ENCODE data around the gene LHX2.

Gene LHX2

DNA sequence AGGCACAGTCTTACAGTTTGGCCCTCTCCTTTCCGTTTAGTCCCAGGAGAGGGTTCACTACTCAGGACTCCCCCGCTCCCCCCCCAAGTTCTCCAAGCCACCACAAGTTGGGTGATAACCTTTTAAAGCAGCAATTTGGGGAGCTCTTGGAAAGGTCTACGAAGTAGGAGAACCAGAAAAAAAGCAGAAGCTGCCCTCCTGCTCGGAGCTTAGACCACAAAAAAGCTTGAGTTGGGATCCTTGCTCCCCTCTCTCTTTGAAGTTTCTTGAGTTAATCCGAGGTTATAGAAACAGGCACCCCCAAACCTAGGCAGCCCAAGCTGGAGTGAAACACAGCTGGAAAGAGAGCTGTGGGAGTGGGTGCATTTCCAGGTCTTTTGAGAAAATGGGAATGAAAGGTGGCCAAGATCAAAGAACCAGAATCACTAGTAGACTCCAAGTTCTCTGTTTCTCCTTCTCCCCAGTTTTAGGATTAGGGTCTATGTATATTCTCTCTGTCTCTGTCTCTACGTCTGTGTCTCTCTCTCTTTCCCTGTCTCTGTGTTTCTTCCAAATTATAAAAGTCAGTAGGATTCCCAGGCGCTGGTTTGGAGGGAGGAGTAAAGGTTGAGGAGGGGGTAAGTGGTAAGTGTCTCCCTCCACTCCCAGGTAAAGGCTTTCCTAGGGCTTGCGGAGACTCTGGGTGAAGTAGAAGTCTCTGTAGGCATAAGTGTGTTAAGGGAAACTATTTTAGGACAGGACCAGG lies 2.8 kb downstream of the LHX2 start:
- no peak for DNase-seq

- DNase-seq: no peak
Observed at GRCh38 chr9:124014956-124015660, 3.5 kb downstream of the LHX2 start.

GRCh38 chr9:124015661-124016131 lies 4.1 kb downstream of the LHX2 start:
- DNase-seq: no peak

- DNase-seq: no peak
Observed at GRCh38 chr9:124016175-124017050, 4.8 kb downstream of the LHX2 start.

GRCh38 chr9:124017051-124017928 lies 5.7 kb downstream of the LHX2 start:
- DNase-seq: no peak

- no peak for DNase-seq
Observed at GRCh38 chr9:124017929-124018729, 6.6 kb downstream of the LHX2 start.

DNA sequence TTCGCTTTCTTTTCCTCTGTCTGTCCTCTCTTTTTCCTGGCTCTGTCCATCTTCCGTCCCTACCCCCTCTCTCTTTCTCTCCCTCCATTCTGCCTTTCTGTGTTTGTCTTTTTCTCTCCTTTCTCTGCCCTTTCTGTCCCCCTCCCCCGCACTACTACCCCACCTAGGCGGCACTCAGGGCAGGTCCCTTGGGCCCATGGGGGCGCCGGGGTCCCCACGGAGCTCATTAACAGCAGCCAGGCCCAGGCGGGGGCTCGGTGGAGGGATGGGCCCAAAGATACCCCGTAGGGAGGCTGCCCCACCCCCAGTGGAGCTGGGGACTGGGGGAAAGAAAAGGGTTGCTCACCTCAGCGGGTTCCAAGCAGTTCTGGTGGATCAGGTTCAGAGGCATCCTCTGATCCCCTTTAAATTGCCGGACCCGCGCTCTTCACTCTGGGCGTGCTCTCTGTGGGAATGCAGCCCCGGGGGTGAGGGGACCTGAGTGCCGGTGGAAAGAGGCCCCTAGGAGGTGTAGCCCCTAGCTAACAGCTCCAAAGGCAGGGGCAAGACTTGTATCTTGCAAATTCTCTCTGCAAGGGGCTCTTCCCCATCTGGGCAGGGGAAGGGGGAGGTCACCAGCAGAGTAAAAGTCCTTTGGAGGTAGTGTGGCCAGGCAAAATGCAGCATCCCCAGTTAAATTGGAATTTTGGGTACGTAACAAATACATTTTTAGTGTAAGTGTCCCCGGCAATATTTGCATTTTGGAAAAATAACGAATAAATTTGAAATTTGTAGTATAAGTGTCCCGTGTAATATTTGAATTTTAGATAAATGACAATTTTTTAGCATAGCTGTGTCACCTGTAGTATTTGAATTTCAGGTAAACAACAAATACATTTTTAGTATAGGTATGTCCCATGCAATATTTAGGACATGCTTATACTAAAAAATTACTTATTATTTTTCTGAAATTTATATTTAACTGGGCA lies 7.4 kb downstream of the LHX2 start:
- no peak for DNase-seq

- no peak for DNase-seq
Observed at GRCh38 chr9:124019771-124020519, 8.4 kb downstream of the LHX2 start.

- DNase-seq: no peak
Observed at GRCh38 chr9:124020520-124021384, 9.2 kb downstream of the LHX2 start.

- DNase-seq: no peak
Observed at GRCh38 chr9:124021385-124021769, 9.8 kb downstream of the LHX2 start.

DNA sequence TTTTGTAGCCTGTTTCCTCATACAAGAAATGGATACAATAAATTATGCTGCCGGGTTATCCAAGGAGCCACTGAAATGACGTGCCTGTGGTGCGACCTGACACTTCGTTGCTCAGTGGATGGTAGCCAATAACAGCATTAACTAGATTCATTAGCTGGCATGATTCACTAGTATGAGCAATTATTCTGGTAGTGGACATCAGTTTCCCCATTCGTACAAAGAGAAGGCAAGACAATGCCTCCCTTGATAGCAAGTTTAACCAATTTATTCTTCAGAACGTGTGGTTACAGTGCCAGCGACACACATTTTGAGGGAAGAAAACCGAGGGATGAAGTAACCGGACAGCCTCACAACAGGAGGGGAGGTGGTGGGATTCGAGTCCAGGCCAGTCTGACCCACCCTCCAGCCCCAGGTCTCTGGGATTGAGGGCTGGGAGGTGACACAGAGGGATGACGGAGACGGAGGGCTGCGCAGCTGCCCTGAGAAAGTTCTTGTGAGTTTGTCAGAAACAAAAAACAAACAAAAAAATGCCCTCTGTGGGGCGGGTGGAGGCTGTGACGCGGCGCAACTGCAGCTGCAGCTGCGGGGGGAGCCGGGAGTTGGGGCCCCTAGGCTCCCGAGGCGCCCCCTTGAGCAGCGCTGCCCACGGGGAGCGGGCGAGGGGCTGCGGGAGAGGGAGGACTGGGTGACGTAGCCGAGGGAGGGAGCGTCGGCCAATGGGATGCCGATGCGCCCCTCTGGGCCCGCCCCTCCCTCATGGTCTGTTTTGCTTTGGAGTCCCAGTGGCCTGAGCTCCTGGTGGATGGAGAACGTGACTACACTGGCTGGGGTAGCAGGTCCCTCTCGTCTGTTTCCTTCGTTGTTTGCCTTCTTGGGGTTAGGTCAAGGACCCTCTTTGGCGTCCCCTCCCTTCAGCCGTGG lies 10.9 kb downstream of the LHX2 start:
- DNase-seq: no peak

DNA sequence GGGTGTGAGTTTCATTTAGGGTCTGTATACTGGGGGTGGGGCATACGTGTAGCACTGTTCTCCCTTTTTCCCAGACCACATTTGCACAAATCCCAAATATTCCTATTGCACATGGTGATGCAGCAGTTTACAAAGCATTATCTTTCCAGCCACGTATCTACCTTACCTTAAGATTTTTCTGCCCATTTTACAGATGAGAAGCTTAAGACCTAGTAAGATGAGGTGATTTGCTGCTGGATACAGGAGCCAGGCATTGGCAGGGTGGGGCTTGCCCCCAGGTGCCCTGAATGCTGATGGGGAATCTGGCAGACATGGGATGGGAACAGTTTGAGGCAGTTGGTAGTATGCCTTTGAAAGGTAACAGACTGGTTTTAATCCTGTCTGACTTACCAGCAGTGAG lies 12.5 kb downstream of the LHX2 start:
- DNase-seq: no peak

GRCh38 chr9:124029617-124030016 lies 18.0 kb downstream of the LHX2 start:
- DNase-seq: no peak

DNA sequence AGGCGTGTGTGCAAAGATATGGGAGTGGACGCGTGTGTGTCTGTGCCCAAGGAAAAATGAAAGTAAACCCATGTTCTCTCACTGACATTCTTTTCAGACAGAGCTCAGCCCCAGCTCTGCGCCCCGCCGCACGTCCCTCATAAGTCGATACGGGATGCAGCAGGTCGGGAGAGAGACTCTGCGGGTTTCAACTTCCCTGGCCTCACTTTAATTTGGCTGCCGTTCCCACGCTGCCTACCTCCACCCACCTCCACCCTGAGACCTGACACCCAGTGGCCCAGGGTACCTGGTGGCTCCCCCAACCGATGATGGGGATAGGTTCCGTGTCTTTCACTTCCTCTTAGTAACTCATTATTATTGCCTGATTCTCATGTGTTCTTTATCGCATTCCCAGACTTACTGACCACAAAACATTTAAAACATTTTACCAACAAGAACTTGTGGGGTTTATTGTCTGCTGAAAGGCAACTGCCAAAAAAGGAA lies 19.4 kb downstream of the LHX2 start:
- DNase-seq: no peak

DNA sequence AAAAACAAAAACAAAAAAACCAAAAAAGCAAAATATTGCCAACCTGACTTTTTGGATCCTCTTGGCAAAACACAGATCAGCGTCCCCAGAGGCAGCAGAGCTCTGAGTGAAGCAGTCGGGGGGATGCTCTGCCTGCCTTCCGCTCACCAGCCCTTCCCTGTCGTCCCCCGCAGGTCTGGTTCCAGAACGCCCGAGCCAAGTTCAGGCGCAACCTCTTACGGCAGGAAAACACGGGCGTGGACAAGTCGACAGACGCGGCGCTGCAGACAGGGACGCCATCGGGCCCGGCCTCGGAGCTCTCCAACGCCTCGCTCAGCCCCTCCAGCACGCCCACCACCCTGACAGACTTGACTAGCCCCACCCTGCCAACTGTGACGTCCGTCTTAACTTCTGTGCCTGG lies 20.7 kb downstream of the LHX2 start:
- no peak for DNase-seq

GRCh38 chr9:124033348-124033747 lies 21.8 kb downstream of the LHX2 start:
- no peak for DNase-seq

GRCh38 chr9:124033967-124034366 lies 22.4 kb downstream of the LHX2 start:
- DNase-seq: no peak
